SU-DHL-6 (cell line): ENCODE measurements around the gene CHST9.

Source experiments
- H2AFZ ChIP-seq: fragments of 200-600 bp; sonication (generic); 2 replicates; pipeline ENCODE4 v1.6.1; 2014; ENCODE audit warnings: low read depth, mild to moderate bottlenecking, moderate library complexity, mixed read lengths, antibody characterized with exemption, low read length; ENCODE audit not compliant: severe bottlenecking
- H3F3A ChIP-seq: fragments of 200-600 bp; shearing (Covaris generic); 2 replicates; pipeline ENCODE4 v1.6.0; 2016; ENCODE audit warnings: antibody characterized with exemption, mild to moderate bottlenecking; ENCODE audit not compliant: insufficient read depth
- H3K27ac ChIP-seq: fragments of 200-600 bp; sonication (generic); 2 replicates; pipeline ENCODE4 v1.5.1; 2016; ENCODE audit warnings: low read depth, mild to moderate bottlenecking, low read length, moderate library complexity, mixed read lengths
- H3K27me3 ChIP-seq: fragments of 200-600 bp; sonication (generic), shearing (Covaris generic); 2 replicates; pipeline ENCODE4 v1.6.0; 2014; ENCODE audit warnings: mild to moderate bottlenecking, low read length
- H3K36me3 ChIP-seq: fragments of 200-600 bp; sonication (generic); 2 replicates; pipeline ENCODE4 v1.6.1; 2014; ENCODE audit warnings: mild to moderate bottlenecking, low read length, mixed read lengths
- H3K4me2 ChIP-seq: fragments of 300-600, 200-600 bp; shearing (Covaris generic), sonication (generic); 2 replicates; pipeline ENCODE4 v1.6.0; 2014; ENCODE audit warnings: low read length, low read depth, mild to moderate bottlenecking; ENCODE audit not compliant: poor library complexity, severe bottlenecking
- H3K4me3 ChIP-seq: fragments of 200-600 bp; sonication (generic); 2 replicates; pipeline ENCODE4 v1.5.1; 2014; ENCODE audit warnings: antibody characterized with exemption, low read length, mild to moderate bottlenecking, mixed read lengths; ENCODE audit not compliant: insufficient read depth, poor library complexity, severe bottlenecking
- H3K79me2 ChIP-seq: fragments of 200-600 bp; sonication (generic); 2 replicates; pipeline ENCODE4 v1.6.1; 2014; ENCODE audit warnings: mild to moderate bottlenecking, low read length, moderate library complexity; ENCODE audit not compliant: insufficient read depth
- H3K9ac ChIP-seq: fragments of 200-600 bp; sonication (generic); 2 replicates; pipeline ENCODE4 v1.7.0; 2014; ENCODE audit warnings: mild to moderate bottlenecking, low read length
- H3K9me2 ChIP-seq: fragments of 200-600 bp; sonication (generic); replicated peaks from 2 replicates; pipeline ENCODE4 v1.6.1; 2014; ENCODE audit warnings: low read length; ENCODE audit not compliant: insufficient read depth
- H3K9me3 ChIP-seq: fragments of 200-600 bp; sonication (generic); 2 replicates; pipeline ENCODE4 v1.6.1; 2014; ENCODE audit warnings: low read length, mixed read lengths; ENCODE audit not compliant: insufficient read depth
- H4K20me1 ChIP-seq: fragments of 200-600 bp; sonication (generic); 2 replicates; pipeline ENCODE4 v1.6.1; 2014; ENCODE audit warnings: low read depth, mild to moderate bottlenecking, antibody characterized with exemption, low read length, moderate library complexity, mixed read lengths
- EZH2phosphoT487 ChIP-seq: fragments of 200-600 bp; sonication (generic), shearing (Covaris generic); conservative IDR thresholded peaks from 2 replicates; pipeline ENCODE4 v1.6.1; 2018; ENCODE audit warnings: mild to moderate bottlenecking, antibody characterized with exemption, low read length, moderate library complexity, mixed read lengths
- TF ChIP-seq, protein P1 (sequence below): fragments of 200-600 bp; sonication (generic); IDR thresholded peaks from one replicate; pipeline ENCODE4 v1.5.1; 2017; ENCODE audit warnings: antibody characterized with exemption, mild to moderate bottlenecking, low read length, moderate library complexity; ENCODE audit not compliant: insufficient read depth, poor library complexity, severe bottlenecking

Gene CHST9

GRCh38 chr18:27226556-27227075, 41.5 kb upstream of the CHST9 start:
- Histone ChIP-seq H2AFZ (no peak overlapping the region), H3K9ac (no peak overlapping the region), H3K27ac (no peak overlapping the region)

DNA sequence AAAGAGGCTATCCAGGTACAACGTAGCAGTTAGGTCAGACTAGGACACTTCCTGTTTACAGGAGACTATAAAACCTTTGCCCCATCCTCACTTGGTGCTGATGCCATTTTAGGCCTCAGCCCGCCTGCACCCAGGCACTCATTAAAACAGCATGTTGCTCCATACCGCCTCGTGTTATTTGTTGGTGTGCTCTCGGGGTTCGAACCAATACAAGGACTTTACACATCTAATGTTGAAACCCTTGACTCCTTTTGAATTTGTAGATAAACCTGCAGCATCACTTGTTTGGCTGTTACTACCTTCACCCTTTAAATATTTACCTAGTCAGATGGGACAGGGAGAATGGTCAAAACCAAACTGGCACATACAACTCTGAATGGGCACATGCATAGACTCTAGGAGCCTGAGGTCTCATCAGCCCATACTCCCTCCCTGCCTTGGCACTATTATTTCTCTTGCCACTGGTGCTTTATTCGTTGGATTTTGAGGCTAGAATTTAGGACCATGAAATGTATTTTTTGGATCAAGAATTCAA, 40.9 kb upstream of the CHST9 start:
- no peaks in the 10 kb centered on the region for H3F3A ChIP-seq
- no peaks in the 10 kb centered on the region for H3K27me3 ChIP-seq
- H3K4me2 ChIP-seq, result no peak overlapping the region
- no peaks in the 10 kb centered on the region for H3K36me3 ChIP-seq
- H3K27ac ChIP-seq, result no peak overlapping the region
- no peaks in the 10 kb centered on the region for H3K79me2 ChIP-seq
- H2AFZ ChIP-seq, result no peak overlapping the region
- H3K9me3 ChIP-seq, result no peaks in the 10 kb centered on the region
- no peaks in the 10 kb centered on the region for H3K9me2 ChIP-seq
- H3K4me3 ChIP-seq, result no peak overlapping the region
- no peaks in the 10 kb centered on the region for H4K20me1 ChIP-seq
- TF ChIP-seq EZH2phosphoT487, result no peak
- TF ChIP-seq, protein P1, sequence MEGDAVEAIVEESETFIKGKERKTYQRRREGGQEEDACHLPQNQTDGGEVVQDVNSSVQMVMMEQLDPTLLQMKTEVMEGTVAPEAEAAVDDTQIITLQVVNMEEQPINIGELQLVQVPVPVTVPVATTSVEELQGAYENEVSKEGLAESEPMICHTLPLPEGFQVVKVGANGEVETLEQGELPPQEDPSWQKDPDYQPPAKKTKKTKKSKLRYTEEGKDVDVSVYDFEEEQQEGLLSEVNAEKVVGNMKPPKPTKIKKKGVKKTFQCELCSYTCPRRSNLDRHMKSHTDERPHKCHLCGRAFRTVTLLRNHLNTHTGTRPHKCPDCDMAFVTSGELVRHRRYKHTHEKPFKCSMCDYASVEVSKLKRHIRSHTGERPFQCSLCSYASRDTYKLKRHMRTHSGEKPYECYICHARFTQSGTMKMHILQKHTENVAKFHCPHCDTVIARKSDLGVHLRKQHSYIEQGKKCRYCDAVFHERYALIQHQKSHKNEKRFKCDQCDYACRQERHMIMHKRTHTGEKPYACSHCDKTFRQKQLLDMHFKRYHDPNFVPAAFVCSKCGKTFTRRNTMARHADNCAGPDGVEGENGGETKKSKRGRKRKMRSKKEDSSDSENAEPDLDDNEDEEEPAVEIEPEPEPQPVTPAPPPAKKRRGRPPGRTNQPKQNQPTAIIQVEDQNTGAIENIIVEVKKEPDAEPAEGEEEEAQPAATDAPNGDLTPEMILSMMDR, result no peak
- H3K9ac ChIP-seq, result no peak overlapping the region

More at GRCh38 chr18:27226556-27227075, 41.5 kb upstream of the CHST9 start:
- Histone ChIP-seq H3F3A (no peaks in the 10 kb centered on the region), H3K9me3 (no peaks in the 10 kb centered on the region), H4K20me1 (no peaks in the 10 kb centered on the region), H3K36me3 (no peaks in the 10 kb centered on the region), H3K79me2 (no peaks in the 10 kb centered on the region), H3K27me3 (no peaks in the 10 kb centered on the region), H3K4me2 (no peak overlapping the region), H3K9me2 (no peaks in the 10 kb centered on the region), H3K4me3 (no peak overlapping the region)
- TF ChIP-seq, protein P1, result no peak
- TF ChIP-seq EZH2phosphoT487, result no peak

GRCh38 chr18:27223526-27224291, 38.6 kb upstream of the CHST9 start:
- Histone ChIP-seq H3K79me2 (no peaks in the 10 kb centered on the region), H3K4me3 (no peak overlapping the region), H3K9ac (no peak overlapping the region), H2AFZ (no peak overlapping the region), H3K9me2 (no peaks in the 10 kb centered on the region), H3F3A (no peaks in the 10 kb centered on the region), H3K9me3 (no peaks in the 10 kb centered on the region), H3K27ac (no peak overlapping the region), H3K36me3 (no peaks in the 10 kb centered on the region), H3K4me2 (no peak overlapping the region), H4K20me1 (no peaks in the 10 kb centered on the region), H3K27me3 (no peaks in the 10 kb centered on the region)
- TF ChIP-seq, protein P1, result no peak
- TF ChIP-seq EZH2phosphoT487, result no peak
